Osteoblast (primary cell): Measurements from ENCODE around the gene NRBP1. TPM values are rescaled to one million over a fixed set of nuclear protein-coding genes. Genes with fewer than 3 reads are reported as not detected.
A peak's percentile ranks its signal among the peaks of the same experiment; 100 is the strongest.

ENCODE experiments used
- DNase-seq: peaks from one replicate; pipeline ENCODE4 v3.0.0; 2011; ENCODE audit warnings: low spot score, mixed read lengths; ENCODE audit not compliant: insufficient read length; ENCODE audit errors: missing footprints
- H2AFZ ChIP-seq: 2 replicates; pipeline ENCODE4 v1.6.0; 2011; ENCODE audit warnings: mild to moderate bottlenecking, low read length
- H3K27ac ChIP-seq: 2 replicates; pipeline ENCODE4 v1.5.1; 2011; ENCODE audit warnings: mild to moderate bottlenecking, low read depth, low read length, moderate library complexity
- H3K27me3 ChIP-seq: 2 replicates; pipeline ENCODE4 v1.6.0; 2012; ENCODE audit warnings: mild to moderate bottlenecking, control low read depth, inconsistent platforms, low read length, moderate library complexity; ENCODE audit not compliant: insufficient read depth
- H3K36me3 ChIP-seq: 2 replicates; pipeline ENCODE4 v1.5.1; 2011; ENCODE audit warnings: mild to moderate bottlenecking, low read length, control low read depth, moderate library complexity; ENCODE audit not compliant: insufficient read depth
- H3K4me1 ChIP-seq: 2 replicates; pipeline ENCODE4 v1.5.1; 2011; ENCODE audit warnings: mild to moderate bottlenecking, low read length, control low read depth, moderate library complexity; ENCODE audit not compliant: insufficient read depth
- H3K4me2 ChIP-seq: 2 replicates; pipeline ENCODE4 v1.6.0; 2011; ENCODE audit warnings: mild to moderate bottlenecking, low read length; ENCODE audit not compliant: insufficient read depth
- H3K4me3 ChIP-seq: fragments of 200-600 bp; sonication (generic); 3 replicates; pipeline ENCODE4 v1.5.1; 2012; ENCODE audit warnings: mild to moderate bottlenecking, low read length, inconsistent platforms; ENCODE audit not compliant: insufficient read depth
- H3K79me2 ChIP-seq: 2 replicates; pipeline ENCODE4 v1.6.0; 2012; ENCODE audit warnings: mild to moderate bottlenecking, low read length, control low read depth, inconsistent platforms; ENCODE audit not compliant: insufficient read depth
- H3K9me3 ChIP-seq: 2 replicates; pipeline ENCODE4 v1.5.1; 2011; ENCODE audit warnings: low read depth, low read length, control low read depth
- H4K20me1 ChIP-seq: 2 replicates; pipeline ENCODE4 v1.6.0; 2012; ENCODE audit warnings: mild to moderate bottlenecking, low read length, control low read depth; ENCODE audit not compliant: insufficient read depth
- total RNA-seq: library from RNA; depleted of rRNA; stranded (reverse); fragments of >200 nt; gene quantifications from 2 replicates; pipeline ENCODE4 v1.2.3, GENCODE V29; 2012
- TF ChIP-seq, protein P1 (sequence below): IDR thresholded peaks from 2 replicates; pipeline ENCODE4 v1.5.1; 2011; ENCODE audit warnings: mild to moderate bottlenecking, low read depth, low read length, moderate library complexity; ENCODE audit errors: extremely low read depth

The NRBP1 gene
- total RNA-seq, 1 donor = 151 TPM

GRCh38 chr2:27407798-27408491 lies 20.5 kb upstream of the NRBP1 start:
- TF ChIP-seq, protein P1, sequence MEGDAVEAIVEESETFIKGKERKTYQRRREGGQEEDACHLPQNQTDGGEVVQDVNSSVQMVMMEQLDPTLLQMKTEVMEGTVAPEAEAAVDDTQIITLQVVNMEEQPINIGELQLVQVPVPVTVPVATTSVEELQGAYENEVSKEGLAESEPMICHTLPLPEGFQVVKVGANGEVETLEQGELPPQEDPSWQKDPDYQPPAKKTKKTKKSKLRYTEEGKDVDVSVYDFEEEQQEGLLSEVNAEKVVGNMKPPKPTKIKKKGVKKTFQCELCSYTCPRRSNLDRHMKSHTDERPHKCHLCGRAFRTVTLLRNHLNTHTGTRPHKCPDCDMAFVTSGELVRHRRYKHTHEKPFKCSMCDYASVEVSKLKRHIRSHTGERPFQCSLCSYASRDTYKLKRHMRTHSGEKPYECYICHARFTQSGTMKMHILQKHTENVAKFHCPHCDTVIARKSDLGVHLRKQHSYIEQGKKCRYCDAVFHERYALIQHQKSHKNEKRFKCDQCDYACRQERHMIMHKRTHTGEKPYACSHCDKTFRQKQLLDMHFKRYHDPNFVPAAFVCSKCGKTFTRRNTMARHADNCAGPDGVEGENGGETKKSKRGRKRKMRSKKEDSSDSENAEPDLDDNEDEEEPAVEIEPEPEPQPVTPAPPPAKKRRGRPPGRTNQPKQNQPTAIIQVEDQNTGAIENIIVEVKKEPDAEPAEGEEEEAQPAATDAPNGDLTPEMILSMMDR = peak; percentile 52

DNA sequence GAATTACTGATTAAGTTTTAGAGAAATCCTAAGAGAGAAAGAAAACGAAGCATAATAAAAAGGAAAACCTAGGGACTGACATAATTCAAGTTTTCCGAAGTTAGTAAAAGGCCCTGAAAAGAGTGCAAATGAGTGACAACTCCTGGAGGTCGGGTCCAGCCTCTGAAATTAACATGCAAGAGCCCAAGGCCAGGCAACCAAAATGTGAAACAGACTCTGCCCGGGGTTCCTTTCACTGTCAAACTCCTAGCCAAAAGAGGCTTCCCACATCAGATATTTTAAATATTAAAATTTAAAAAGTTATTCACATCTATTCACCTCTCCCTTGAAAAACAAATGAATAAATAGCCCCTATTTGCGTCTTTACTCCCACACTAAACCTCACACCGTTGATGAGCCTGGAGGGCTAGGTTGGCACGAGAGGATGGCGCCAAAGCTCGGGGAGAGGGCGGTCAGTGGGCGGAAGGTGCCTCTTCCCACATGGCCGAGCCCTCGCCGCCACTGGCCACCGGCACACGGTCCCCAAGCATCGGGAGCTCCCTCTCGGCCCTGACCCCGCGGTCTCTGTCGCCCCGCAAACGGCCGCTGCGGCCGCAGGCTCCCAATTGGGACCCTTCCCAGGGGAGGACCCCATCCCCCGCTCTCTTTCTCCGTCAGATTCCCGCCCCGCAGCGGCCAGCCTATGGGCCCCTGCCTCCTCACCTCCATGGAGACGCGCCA lies 19.7 kb upstream of the NRBP1 start:
- peak; percentile 81 for DNase-seq
- Histone ChIP-seq H3K4me2 (peak overlapping the region; percentile 99), H3K36me3 (peaks cover 13% of the 10 kb centered on the region), H3K4me1 (peaks cover 17% of the 10 kb centered on the region), H2AFZ (peak overlapping the region; percentile 78), H3K79me2 (peaks cover 56% of the 10 kb centered on the region), H3K4me3 (peak overlapping the region; percentile 94), H3K27ac (peak overlapping the region; percentile 68), H4K20me1 (peaks cover 21% of the 10 kb centered on the region), H3K27me3 (peaks cover 7% of the 10 kb centered on the region), H3K9me3 (no peaks in the 10 kb centered on the region)
- TF ChIP-seq, protein P1 = no peak

More at GRCh38 chr2:27407798-27408491, 20.5 kb upstream of the NRBP1 start:
- peak; percentile 80 for DNase-seq
- H3K27ac ChIP-seq = peak overlapping the region; percentile 68
- no peaks in the 10 kb centered on the region for H3K9me3 ChIP-seq
- no peak overlapping the region for H2AFZ ChIP-seq
- H3K4me1 ChIP-seq = peaks cover 17% of the 10 kb centered on the region
- peaks cover 13% of the 10 kb centered on the region for H3K36me3 ChIP-seq
- peak overlapping the region; percentile 99 for H3K4me2 ChIP-seq
- H4K20me1 ChIP-seq = peaks cover 23% of the 10 kb centered on the region
- H3K79me2 ChIP-seq = peaks cover 64% of the 10 kb centered on the region
- peak overlapping the region; percentile 94 for H3K4me3 ChIP-seq
- H3K27me3 ChIP-seq = peaks cover 7% of the 10 kb centered on the region

GRCh38 chr2:27409321-27410073 lies 18.9 kb upstream of the NRBP1 start, which contains the start of gene PPM1G:
Gene PPM1G, minus strand, starts transcription at chr2:27409591. Its CDS starts 169 bp downstream, at chr2:27409422.
- H3K27me3 ChIP-seq = peaks cover 7% of the 10 kb centered on the region
- TF ChIP-seq, protein P1 = no peak
- H3K9me3 ChIP-seq = no peaks in the 10 kb centered on the region

More at GRCh38 chr2:27409321-27410073, 18.9 kb upstream of the NRBP1 start, which contains the start of gene PPM1G:
- Histone ChIP-seq H3K36me3 (peaks cover 9% of the 10 kb centered on the region), H3K27ac (peak within 1 kb of the TSS; percentile 68), H2AFZ (peak within 1 kb of the TSS; percentile 97), H3K4me1 (peaks cover 17% of the 10 kb centered on the region), H3K4me3 (peak within 1 kb of the TSS; percentile 94), H3K4me2 (peak within 1 kb of the TSS; percentile 99), H3K79me2 (peaks cover 48% of the 10 kb centered on the region), H4K20me1 (peaks cover 21% of the 10 kb centered on the region)
- DNase-seq = peak; percentile 98
